GM19240 (cell line): Measurements from ENCODE around the gene INS.

ENCODE experiments used
- DNase-seq: peaks from one replicate; pipeline ENCODE4 v3.0.0; 2011; ENCODE audit warnings: low spot score; ENCODE audit not compliant: insufficient read length

The INS gene

DNA sequence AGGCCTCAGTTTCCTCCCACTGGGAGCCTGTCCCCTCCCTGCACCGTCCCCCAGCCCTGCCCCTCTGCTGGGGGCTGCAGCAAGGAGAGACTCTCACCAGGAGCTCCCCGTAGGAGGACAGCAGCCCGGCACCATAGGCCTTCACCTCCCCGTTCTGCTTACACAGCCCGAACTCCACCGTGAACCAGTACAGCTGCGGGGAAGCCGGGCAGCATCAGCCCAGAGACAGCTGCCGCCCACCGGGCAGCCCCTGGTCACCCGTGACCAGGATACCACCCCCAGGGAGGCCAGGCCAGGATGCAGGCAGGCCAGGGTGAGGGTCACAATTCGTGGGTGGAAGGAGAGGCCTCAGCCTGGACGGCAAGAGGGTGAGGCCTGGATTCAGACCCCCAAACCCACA is 4.6 kb upstream of the INS start:
- DNase-seq, result no peak

DNA sequence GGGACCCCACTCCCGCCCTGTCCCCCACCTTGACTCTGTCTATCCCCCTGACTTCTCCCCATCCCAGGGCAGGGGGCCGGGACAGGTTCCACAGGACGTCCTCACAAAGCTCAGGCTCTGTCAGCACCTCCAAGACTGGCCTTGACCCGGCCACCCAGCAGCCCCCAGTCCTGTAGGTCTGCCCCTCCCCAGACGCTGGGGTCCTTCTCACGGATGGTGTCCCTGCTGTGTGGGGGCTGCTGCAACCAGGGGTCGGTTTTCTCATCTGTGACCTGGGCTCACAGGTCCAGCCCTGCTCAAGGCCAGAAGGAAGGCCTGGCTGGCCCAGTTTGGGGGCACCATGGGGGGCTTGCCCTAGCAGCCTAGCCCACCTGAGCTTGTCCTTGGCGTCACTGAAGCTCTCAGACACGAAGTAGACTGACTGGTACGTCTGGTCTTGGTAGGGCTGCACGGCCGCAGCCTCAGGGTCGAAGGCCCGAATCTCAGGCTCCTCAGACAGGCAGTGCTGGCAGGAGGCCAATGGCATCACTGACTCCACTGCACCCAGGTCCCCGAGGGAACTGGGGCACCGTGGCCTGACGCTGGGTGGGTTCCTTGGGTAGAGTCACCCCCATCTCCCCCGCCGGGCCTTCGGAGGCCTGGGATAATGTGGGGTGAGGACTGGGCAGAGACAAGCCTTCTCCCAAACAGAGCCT is 4.0 kb upstream of the INS start:
- no peak for DNase-seq

DNA sequence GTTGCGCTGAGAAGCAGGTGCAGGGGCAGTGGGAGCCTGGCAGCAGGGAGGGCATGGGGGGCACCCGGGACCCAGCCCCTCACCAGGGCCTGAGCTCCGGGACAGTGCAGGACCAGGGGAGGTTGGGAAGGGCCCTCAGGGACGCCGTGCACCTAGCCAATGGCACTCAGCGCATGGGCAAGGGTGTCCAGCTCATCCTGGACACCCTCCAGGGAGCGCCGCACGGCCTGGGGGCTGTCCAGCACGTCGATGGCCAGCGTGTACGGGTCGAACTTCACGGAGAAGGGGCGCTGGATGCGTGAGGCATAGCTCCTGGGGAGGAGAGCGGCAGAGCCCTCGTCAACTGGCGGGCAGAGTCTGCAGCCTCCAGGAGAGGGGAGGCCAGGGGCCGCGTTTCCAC is 3.1 kb upstream of the INS start:
- no peak for DNase-seq

DNA sequence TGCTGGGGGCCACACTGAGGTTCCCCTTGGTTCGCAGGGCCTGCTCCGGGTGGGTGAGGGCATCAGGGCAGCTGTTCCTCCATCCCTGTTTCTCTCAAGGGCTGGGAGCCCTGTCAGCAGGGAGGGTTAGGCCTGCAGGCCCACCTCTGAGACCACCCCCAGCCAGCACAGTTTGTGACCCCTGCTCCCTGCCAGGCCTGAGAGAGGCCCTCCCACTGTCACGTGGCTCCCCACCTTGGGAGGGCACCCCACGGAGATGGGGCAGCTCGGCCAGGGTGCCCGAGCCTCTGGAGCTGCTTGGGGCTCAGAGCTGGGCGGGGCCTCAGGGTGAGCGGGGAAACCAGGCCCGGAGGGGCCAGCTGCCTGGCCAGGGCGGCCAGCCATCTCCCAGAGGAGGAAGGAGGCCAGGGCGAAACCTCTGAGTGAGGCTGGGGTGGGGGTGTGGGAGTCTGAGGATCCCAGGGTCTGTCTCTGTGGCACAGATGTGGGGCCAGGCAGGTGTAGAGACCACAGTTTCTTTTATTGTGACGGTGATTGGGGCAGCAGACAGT is 2.5 kb upstream of the INS start:
- DNase-seq, result no peak

DNA sequence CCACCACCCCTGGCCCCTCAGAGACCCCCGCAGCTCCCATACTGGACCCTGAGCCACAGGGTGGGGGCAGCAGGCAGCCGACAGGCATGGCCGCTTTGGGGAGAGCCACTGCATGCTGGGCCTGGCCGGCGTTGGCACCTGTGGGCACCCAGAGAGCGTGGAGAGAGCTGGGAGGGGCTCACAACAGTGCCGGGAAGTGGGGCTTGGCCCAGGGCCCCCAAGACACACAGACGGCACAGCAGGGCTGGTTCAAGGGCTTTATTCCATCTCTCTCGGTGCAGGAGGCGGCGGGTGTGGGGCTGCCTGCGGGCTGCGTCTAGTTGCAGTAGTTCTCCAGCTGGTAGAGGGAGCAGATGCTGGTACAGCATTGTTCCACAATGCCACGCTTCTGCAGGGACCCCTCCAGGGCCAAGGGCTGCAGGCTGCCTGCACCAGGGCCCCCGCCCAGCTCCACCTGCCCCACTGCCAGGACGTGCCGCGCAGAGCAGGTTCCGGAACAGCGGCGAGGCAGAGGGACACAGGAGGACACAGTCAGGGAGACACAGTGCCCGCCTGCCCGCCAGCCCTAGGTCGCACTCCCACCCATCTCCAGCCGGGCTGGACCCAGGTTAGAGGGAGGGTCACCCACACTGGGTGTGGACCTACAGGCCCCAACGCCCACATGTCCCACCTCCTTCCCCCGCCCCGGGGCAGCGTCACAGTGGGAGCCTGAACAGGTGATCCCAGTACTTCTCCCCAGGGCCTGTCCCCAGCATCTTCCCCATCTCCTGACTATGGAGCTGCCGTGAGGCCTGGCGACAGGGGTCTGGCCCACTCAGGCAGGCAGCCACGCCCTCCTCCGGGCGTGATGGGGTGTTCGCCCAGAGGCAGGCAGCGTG is 1.2 kb downstream of the INS start:
- DNase-seq, result no peak

- no peak for DNase-seq
Measured at GRCh38 chr11:2158966-2159365, 2.0 kb downstream of the INS start.

- DNase-seq, result no peak
Measured at GRCh38 chr11:2158296-2158737, 2.7 kb downstream of the INS start.

DNA sequence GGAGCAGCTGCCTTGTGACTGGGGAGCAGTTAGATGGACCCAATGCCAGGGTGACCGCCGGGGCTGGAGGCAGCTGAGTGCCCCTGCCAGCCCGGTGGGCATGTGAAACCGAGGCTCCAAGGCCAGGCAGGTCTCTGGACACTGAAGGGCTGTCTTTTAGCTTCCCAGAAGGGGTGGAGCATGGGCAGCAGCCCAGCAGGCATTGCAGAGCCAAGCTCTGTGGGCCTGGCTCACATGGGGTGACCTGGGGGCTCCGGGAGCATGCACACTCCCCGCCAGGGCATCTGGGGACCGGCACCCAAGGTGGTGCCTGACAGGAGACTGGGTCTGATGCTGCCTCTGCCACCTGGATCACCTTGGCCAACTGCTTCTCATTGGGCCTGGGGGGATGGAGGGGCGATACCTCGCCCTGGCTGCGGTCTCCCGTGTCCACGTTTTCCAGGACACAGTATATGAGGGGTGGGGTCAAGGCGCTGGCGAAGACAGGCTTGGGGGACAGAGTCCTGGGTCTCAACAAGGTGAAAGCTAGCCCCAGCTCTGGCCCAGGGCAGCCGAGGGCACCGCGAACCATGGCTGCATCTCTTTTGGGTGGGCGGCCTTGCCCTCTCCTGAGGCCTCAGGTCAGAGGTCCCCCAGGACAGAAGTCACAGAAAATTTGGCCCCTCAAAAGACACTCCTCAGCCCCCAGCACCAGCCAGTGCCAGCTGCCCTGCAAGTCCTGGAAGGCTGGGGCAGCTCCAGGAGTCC is 3.5 kb downstream of the INS start:
- no peak for DNase-seq

GRCh38 chr11:2156416-2157182 is 4.4 kb downstream of the INS start:
- peak; percentile 72 for DNase-seq

- DNase-seq, result no peak
Measured at GRCh38 chr11:2155511-2155910, 5.5 kb downstream of the INS start.

DNA sequence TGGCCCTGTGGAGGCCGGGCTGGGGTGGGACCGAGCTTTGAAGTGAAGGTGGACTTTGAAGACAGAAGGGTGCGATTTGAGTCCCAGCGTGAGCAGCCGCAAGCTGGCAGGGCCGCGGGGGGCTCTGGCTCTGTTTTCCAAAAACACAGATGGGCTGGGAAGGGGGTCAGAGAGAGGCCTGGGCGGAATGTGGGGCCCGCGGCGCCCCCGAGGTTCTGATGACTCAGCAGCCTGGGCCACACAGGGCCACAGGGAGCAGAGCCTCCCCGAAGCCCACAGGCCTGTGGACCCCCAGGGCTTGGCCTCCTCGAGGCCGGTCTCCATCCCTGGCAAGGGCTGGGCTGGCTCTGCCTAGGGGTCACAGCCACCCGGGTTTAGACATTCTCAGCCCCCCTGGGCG is 6.1 kb downstream of the INS start:
- no peak for DNase-seq

DNA sequence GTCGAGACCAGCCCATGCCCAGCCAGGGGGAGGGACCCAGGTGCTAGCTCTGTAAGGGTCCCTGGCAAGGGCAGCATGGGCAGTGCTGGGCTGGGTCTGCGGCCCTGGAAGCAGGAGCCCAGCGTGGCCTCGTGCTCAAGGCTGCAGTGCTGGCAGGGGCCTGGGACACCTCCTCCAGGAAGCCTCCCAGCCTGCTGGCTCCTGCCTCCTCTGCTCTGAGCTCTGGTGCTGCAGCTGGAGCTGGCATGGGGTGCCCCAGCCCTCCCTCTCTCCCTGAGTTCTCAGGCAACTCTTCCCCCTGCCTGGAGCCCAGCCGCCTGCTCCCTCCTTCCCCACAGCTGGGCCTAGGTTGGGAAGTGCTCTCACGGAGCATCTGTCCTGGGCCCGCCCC is 6.8 kb downstream of the INS start:
- no peak for DNase-seq

DNA sequence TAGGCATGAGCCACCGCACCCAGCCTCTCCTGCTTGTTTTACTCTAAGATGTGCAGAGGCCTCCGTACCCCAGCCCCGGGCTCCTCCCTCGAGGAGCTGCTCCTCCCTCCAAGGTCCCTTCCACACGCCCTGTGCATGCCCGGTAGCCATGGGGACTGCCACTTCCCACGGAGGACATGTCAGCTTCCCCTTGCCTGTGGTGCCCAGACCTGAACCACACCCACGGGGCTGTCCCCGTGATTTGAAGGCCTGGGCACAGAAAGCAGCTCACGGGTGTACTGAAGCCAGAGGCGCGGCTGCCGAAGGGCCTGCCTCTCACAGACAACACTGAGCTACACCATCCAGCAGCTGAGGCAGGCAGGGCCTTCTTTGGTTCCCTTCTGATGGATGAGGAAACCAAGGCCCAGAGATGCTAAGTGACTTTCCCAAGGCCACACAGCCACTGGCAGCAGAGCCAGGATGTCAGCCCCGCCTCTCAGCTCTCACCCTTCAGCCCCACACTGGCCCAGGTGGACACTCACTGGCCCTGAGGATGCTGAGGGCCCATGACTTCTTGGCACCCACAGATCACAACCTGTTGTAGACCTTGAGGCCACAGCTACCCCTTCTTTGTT is 7.3 kb downstream of the INS start:
- no peak for DNase-seq

DNA sequence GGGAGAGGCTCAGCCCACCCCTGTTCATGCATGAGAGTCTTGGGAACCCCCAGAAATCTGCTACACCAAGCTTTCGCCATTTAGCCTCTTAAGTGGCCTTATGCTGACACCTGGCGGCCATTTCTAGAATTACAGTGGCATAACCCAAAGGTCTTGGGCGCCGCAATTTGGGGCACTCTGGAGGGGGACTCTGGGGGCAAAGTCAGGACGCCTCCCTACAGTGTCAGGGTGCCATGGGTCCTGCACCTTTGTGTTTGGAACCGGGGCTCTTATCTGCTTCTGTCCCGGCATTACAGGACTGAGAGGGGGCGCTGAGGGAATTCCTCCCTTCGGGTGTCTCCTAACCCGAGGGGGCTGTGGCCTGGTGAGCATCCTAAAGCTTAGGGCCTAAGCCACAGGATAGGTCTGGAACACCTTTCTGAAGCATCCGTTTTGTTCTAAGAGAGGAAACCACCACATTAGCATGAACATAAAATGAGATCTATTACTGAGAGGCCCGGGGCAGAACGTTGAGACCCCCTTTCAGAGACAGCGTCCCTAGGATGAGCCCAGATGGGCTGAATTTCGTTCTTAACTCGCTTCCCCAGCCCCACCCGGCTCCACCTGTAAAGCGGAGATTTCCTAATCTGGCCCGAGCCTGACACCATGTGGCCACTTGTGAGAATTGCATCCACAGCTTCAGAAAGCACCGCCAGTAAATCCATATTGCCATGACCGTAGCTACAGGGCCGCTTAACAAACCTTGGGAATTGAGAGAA is 9.3 kb downstream of the INS start:
- peak; percentile 94 for DNase-seq

GRCh38 chr11:2149864-2150847 is 10.9 kb downstream of the INS start:
- DNase-seq, result no peak

- no peak for DNase-seq
Measured at GRCh38 chr11:2149460-2149859, 11.5 kb downstream of the INS start.

DNA sequence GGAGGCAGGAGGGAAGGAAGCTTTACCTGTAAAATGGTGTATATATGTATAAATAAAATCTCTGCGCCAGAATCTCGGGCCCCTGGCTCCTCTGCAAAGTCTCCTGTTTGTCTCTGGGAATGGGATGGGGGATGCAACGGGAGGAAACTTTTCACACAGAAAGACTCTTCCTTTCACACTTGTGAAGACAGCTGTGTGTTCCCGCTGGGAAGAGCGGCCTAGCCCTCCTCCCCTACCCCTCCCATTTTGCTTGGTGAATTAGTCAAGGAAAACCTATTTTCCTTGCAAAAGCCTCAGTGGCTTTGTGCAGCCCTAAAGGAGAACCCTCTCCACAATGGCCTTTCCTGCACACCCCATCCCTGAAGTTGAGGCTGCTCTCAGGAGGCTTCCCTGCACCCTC is 12.4 kb downstream of the INS start:
- DNase-seq, result no peak

DNA sequence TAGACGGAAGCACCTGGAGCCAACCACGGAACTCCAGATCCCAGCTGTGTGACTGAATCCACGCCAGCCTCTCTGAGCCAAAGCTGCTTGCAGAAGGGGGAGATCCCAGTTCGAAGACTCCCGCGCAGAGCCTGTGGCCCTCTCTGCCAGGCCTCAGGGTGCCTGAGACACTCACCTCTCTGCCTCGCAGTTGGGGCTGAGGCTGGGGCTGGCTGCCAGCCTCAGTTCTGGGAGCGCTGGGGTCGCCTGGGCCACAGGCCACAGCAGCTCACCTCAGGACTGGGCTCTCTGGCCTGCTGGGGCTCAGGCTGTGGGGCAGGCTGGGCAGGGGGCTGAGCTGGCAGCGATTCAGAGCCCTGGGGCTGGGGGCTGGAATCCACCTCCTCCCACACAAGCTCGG is 13.6 kb downstream of the INS start:
- DNase-seq, result no peak

GRCh38 chr11:2146051-2146450 is 15.0 kb downstream of the INS start:
- DNase-seq, result no peak
